Left hindlimb (tissue), 1 donor: ENCODE measurements around the gene FMNL3.
"Not testable (repeated sequence)": the region's sequence is repeated elsewhere in the genome, so short reads cannot be mapped to it uniquely, and the experiment has no call there.

ENCODE experiments used
- DNase-seq: peaks from one replicate; pipeline ENCODE4 v3.0.0-alpha.2; 2018

Gene FMNL3, protein sequence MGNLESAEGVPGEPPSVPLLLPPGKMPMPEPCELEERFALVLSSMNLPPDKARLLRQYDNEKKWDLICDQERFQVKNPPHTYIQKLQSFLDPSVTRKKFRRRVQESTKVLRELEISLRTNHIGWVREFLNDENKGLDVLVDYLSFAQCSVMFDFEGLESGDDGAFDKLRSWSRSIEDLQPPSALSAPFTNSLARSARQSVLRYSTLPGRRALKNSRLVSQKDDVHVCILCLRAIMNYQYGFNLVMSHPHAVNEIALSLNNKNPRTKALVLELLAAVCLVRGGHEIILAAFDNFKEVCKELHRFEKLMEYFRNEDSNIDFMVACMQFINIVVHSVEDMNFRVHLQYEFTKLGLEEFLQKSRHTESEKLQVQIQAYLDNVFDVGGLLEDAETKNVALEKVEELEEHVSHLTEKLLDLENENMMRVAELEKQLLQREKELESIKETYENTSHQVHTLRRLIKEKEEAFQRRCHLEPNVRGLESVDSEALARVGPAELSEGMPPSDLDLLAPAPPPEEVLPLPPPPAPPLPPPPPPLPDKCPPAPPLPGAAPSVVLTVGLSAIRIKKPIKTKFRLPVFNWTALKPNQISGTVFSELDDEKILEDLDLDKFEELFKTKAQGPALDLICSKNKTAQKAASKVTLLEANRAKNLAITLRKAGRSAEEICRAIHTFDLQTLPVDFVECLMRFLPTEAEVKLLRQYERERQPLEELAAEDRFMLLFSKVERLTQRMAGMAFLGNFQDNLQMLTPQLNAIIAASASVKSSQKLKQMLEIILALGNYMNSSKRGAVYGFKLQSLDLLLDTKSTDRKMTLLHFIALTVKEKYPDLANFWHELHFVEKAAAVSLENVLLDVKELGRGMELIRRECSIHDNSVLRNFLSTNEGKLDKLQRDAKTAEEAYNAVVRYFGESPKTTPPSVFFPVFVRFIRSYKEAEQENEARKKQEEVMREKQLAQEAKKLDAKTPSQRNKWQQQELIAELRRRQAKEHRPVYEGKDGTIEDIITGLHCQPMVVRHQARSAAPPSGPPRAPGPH

DNA sequence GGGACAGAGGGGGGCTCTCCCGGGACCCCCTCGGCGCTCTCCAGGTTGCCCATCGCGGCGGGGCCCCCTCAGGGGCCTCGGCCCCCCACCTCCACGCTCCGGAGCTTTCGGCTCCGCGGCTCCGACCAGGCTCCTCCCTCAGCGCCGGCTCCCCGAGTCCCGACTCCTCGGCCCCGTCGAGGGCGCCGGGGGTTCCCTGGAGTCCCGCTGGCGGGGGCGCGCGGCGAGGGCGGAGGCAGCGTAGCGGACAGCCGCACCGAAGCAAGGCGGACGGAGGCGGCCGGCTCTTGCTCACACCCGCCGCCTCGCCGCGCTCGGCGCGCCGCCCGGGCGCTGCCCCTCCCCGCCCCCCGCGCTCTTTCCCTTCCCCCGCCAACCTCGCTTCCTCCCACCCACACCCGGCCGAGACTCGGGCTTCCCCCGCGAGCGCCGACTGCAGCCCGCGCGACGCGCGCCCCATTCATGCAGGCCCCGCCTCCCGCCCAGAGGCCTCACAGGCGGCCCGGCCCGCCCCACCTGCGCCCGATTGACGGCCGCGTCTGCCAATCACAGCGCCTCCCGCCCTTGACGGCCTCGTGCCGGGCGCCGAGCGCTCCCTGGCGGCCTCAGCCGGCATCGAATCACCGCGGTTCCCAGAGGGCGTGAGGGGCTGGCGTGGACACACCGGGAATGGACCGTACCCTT lies at the start of gene FMNL3:
FMNL3 (minus strand) TSS at position 278 of the 684 bp plus-strand sequence; CDS start at position 53, 225 bp downstream.
- DNase-seq: peak; percentile 99

DNA sequence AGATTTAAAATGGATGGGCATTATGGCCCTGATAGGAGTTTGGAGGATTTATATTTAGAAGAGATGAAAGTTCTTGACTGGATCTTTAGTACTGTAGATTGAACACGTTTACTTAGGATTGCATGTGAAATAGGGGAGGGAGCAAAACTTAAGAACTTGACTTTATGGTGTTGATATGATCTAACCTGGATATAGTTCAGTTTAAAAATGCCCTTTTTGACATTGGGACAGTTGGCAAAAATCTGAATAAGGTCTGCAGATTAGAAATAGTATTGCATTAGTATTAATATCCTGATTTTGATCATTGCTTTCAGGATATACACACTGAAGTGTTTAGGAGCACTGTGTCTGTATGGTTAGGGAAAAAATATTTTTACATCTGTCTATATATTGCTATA lies 43.8 kb upstream of the FMNL3 start:
- no peak for DNase-seq

- no peak for DNase-seq
Measured at GRCh38 chr12:49750027-49750995, 43.1 kb upstream of the FMNL3 start.

- no peak for DNase-seq
Measured at GRCh38 chr12:49748800-49749199, 41.6 kb upstream of the FMNL3 start.

DNA sequence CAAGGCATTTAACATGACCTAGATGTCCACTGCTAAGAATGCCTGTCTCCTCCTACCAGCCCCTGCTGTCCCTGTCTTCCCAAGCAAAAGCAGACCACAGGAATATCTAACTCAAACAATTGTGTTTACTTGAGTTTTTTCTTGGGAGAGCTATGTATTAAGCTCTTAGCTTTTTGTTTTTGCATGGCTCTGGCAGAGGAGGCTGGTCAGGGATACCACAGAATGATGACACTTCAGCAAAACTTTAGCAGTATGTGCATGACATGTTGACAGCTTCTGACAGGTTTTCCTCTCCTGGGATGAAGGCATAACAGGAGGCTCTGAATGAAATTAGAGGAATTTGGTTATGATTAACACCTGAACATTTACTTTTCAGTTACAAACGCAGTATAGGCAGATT lies 41.1 kb upstream of the FMNL3 start:
- DNase-seq: no peak

- DNase-seq: no peak
Measured at GRCh38 chr12:49744363-49744885, 37.2 kb upstream of the FMNL3 start.

- peak; percentile 84 for DNase-seq
Measured at GRCh38 chr12:49741882-49742620, 34.8 kb upstream of the FMNL3 start.

GRCh38 chr12:49740930-49741881 lies 34.0 kb upstream of the FMNL3 start, which contains the start of gene TMBIM6:
TMBIM6 (plus strand) TSS chr12:49741557; CDS start chr12:49752494, 10,937 bp downstream.
- DNase-seq: peak; percentile 99

- DNase-seq: not testable (repeated sequence)
Measured at GRCh38 chr12:49740277-49740676, 33.1 kb upstream of the FMNL3 start.

DNA sequence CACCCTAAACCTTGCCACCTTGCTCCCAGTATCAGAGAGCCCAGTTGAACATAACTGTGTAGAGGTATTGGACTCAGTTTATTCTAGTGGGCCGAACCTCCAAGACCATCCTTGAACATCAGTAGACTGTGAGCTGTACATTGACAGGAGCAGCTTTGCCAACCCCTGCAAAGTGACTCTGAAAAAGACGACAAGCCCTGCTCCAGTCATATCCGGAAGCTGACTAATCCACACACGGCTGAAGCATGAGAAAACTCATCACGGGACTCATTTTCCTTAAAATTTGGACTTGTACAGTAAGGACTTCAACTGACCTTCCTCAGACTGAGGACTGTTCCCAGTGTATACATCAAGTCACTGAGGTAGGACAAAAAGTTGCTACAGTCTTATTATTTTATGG lies 31.5 kb upstream of the FMNL3 start:
- not testable (repeated sequence) for DNase-seq

DNA sequence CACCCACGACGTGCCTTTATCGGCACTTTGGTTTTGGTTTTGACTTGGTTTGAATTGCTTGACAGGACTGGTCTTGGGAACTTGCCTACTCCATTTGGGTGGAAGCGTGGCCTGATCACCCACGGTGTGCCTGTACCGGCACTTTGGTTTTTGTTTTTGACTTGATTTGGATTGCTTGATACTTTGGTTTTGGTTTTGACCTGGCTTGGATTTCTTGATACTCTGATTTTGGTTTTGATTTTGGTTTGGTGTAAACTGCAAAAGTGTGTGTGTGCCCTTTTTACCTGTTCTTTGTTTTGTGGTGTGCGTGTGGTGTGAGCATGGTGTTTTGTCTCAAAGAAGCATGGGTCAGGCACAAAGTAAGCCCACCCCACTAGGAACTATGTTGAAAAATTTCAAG lies 27.7 kb upstream of the FMNL3 start:
- not testable (repeated sequence) for DNase-seq

GRCh38 chr12:49733219-49734017 lies 26.2 kb upstream of the FMNL3 start:
- DNase-seq: no peak

DNA sequence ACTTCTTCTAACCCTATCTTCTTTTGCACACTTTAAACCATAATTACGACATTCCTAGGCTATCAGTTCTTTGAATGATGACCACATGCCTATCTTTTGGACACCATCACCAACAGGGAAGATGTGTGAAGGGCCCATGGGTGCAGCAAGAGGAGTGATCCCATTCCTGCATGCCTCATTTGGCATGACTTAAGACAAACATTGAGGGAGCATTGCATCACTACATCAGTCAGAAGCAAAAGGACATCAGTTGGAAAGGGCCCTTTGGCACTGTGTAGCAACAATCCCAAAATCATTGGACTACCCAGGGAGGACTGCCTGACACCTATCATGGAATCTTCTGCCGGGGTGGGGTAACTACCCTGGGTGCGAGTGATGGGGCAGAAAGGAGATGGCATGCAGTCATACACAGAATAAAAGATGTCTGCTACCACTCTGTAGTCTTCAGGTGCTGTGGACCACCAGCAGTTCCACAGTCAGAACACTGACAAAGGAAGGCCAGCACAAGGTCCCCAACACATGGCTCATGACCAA lies 23.4 kb upstream of the FMNL3 start:
- no peak for DNase-seq

DNA sequence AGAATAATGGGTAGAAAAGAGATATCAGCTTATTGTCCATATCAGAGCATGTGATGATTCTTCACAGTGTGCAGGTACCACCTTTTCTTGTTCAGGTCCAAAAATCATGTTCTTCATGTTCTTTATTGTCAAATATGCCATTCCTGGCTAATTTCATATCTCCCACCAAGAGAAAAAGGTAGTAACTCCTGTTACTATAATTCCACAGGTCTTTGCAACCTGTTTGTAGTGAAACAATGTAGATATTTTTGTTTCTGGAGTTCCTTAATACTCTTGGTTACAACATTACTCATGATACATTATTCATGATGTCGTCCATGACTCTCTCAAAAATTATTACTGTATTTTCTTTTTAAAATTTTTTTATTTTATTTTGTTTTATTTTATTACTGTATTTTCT lies 22.8 kb upstream of the FMNL3 start:
- DNase-seq: no peak

GRCh38 chr12:49728446-49728845 lies 21.2 kb upstream of the FMNL3 start:
- DNase-seq: no peak

DNA sequence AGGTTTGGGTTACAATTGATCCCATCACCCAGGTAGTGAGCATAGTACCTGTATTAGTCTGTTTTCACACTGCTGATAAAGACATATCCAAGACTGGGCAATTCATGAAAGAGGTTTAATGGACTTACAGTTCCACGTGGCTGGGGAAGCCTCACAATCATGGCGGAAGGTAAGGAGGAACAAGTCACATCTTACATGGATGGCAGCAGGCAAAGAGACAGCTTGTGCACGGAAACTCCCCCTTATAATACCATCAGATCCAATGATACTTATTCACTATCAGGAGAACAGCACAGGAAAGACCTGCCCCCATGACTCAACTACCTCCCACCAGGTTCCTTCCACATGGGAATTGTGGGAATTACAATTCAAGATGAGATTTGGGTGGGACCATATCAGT lies 14.2 kb upstream of the FMNL3 start:
- not testable (repeated sequence) for DNase-seq

DNA sequence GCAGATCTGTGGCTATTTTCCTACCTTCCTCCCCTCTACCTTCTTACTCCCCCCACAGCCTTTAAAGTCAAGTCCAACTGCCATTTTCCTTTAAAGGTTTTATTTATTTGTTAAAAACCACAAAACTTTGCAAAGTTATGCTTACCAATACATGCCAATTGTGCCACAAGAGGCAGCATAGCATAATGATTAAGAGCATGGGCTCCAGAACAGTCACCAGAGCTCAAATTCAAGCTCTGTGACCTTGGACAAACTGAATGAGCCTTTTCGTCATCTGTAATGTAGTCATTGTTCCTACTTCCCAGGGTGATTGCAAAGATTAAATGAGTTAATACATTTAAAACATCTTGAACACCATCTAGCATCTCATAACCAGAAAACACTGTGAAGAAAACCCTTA lies 13.0 kb upstream of the FMNL3 start:
- DNase-seq: no peak

- not testable (repeated sequence) for DNase-seq
Measured at GRCh38 chr12:49717800-49718199, 10.6 kb upstream of the FMNL3 start.
